OCI-LY7 (cell line): Measurements from ENCODE around the gene IGFBP4. TPM values are rescaled to one million over a fixed set of nuclear protein-coding genes. Genes with fewer than 3 reads are reported as not detected.

Source experiments
- BruUV-seq: library from RNA; stranded (reverse); fragments of 400-500 nt; replicated peaks from 2 replicates; lab custom pipeline; 2021; lab: Mats Ljungman, UMichigan
- CTCF ChIA-PET: fragments of 300-600 bp; sonication (Branson Sonifier 250); formaldehyde crosslinking; loops from one replicate; lab custom pipeline; 2022; ENCODE audit warnings: antibody characterized with exemption; ENCODE audit not compliant: unreplicated experiment; lab: Charles Lee
- POLR2A ChIA-PET: fragments of 300-600 bp; sonication (Branson Sonifier 250); formaldehyde crosslinking; loops from one replicate; lab custom pipeline; 2022; ENCODE audit warnings: antibody characterized with exemption; lab: Charles Lee
- DNase-seq: peaks from one replicate; pipeline ENCODE4 v3.0.0-alpha.2; 2015; ENCODE audit warnings: low spot score
- H2AFZ ChIP-seq: fragments of 200-600 bp; sonication (generic), shearing (Covaris generic); 2 replicates; pipeline ENCODE4 v1.6.1; 2014; ENCODE audit warnings: mild to moderate bottlenecking, antibody characterized with exemption, low read length, moderate library complexity
- H3K27ac ChIP-seq: fragments of 200-600 bp; sonication (generic); 2 replicates; pipeline ENCODE4 v1.5.1; 2014; ENCODE audit warnings: mixed run types, low read depth, mild to moderate bottlenecking, moderate library complexity, low read length, inconsistent platforms; ENCODE audit not compliant: poor library complexity, severe bottlenecking
- H3K36me3 ChIP-seq: fragments of 200-600 bp; sonication (generic); 2 replicates; pipeline ENCODE4 v1.6.1; 2014; ENCODE audit warnings: mild to moderate bottlenecking, antibody characterized with exemption, low read length, moderate library complexity, mixed read lengths; ENCODE audit not compliant: insufficient read depth
- H3K4me1 ChIP-seq: fragments of 200-600 bp; sonication (generic); 2 replicates; pipeline ENCODE4 v1.5.1; 2014; ENCODE audit warnings: mild to moderate bottlenecking, low read length; ENCODE audit not compliant: insufficient read depth, poor library complexity, severe bottlenecking
- H3K4me2 ChIP-seq: fragments of 200-600 bp; sonication (generic); 2 replicates; pipeline ENCODE4 v1.6.1; 2014; ENCODE audit warnings: mild to moderate bottlenecking, low read length
- H3K4me3 ChIP-seq: fragments of 200-600 bp; sonication (generic); 2 replicates; pipeline ENCODE4 v1.5.1; 2014; ENCODE audit warnings: mild to moderate bottlenecking, low read depth, low read length; ENCODE audit not compliant: poor library complexity, severe bottlenecking
- H3K79me2 ChIP-seq: fragments of 200-600 bp; sonication (generic); 2 replicates; pipeline ENCODE4 v1.6.1; 2016; ENCODE audit warnings: low read depth, mild to moderate bottlenecking, low read length, moderate library complexity, mixed read lengths; ENCODE audit not compliant: insufficient read depth
- H3K9me2 ChIP-seq: fragments of 200-600 bp; sonication (generic); 2 replicates; pipeline ENCODE4 v1.6.1; 2016; ENCODE audit warnings: mild to moderate bottlenecking, low read length, mixed read lengths; ENCODE audit not compliant: insufficient read depth
- H3K9me3 ChIP-seq: fragments of 200-600 bp; sonication (generic); 2 replicates; pipeline ENCODE4 v1.6.1; 2014; ENCODE audit warnings: mild to moderate bottlenecking, mixed run types, low read length, mixed read lengths
- H4K20me1 ChIP-seq: fragments of 200-600 bp; sonication (generic); 2 replicates; pipeline ENCODE4 v1.6.1; 2014; ENCODE audit warnings: mild to moderate bottlenecking, antibody characterized with exemption, low read length, moderate library complexity, mixed read lengths; ENCODE audit not compliant: insufficient read depth
- CTCF ChIP-seq: fragments of 200-600 bp; sonication (generic); conservative IDR thresholded peaks from 2 replicates; pipeline ENCODE4 v1.5.1; 2014; ENCODE audit warnings: mild to moderate bottlenecking, antibody characterized with exemption, low read length, moderate library complexity, mixed read lengths
- EZH2phosphoT487 ChIP-seq: fragments of 200-600 bp; sonication (generic); IDR thresholded peaks from 2 replicates; pipeline ENCODE4 v1.6.1; 2018; ENCODE audit warnings: low read depth, borderline replicate concordance, mild to moderate bottlenecking, mixed run types, antibody characterized with exemption, low read length, moderate library complexity, mixed read lengths
- intact Hi-C: fragments of 100-400 bp; cut with micrococcal nuclease; formaldehyde crosslinking; loops from one replicate; pipeline ENCODE4 v1.10.0; 2022; ENCODE audit not compliant: unreplicated experiment
- total RNA-seq, 2 experiments: library from RNA; depleted of rRNA in 1 of 2; stranded (reverse); fragments of >200 nt in 1 of 2; shearing (Covaris generic) in 1 of 2; gene quantifications; 2 replicates each; pipeline ENCODE4 v1.2.3, GENCODE V29; 2014 to 2022

Gene IGFBP4
- total RNA-seq, 2 experiments from 2014 or later = not detected

- Histone ChIP-seq H3K27ac (no peak overlapping the region), H3K36me3 (no peaks in the 10 kb centered on the region), H3K4me1 (no peaks in the 10 kb centered on the region), H4K20me1 (no peaks in the 10 kb centered on the region), H2AFZ (no peak overlapping the region), H3K4me3 (no peak overlapping the region), H3K4me2 (no peak overlapping the region), H3K9me3 (no peaks in the 10 kb centered on the region), H3K79me2 (no peaks in the 10 kb centered on the region), H3K9me2 (no peaks in the 10 kb centered on the region)
- TF ChIP-seq CTCF = no peak
- TF ChIP-seq EZH2phosphoT487 = no peak
- POLR2A ChIA-PET = interaction anchor here (0.6 kb wide), 1 partner anchor 27 kb away, joined by 3 read pairs; no protein-coding TSS in a partner anchor
- DNase-seq = no peak
- CTCF ChIA-PET = no interaction called here
- intact Hi-C loops = no loop called here
- BruUV-seq = no TSS peak
Observed at GRCh38 chr17:40462343-40463121, 19.3 kb downstream of the IGFBP4 start.

GRCh38 chr17:40463122-40463550 is 19.9 kb downstream of the IGFBP4 start:
- H2AFZ ChIP-seq = no peak overlapping the region
- TF ChIP-seq CTCF (no peak), EZH2phosphoT487 (no peak)
- H3K4me2 ChIP-seq = no peak overlapping the region
- no peak overlapping the region for H3K4me3 ChIP-seq
- no peaks in the 10 kb centered on the region for H4K20me1 ChIP-seq
- H3K27ac ChIP-seq = no peak overlapping the region
- ChIA-PET POLR2A (interaction anchor here (0.6 kb wide), 1 partner anchor 27 kb away, joined by 3 read pairs; no protein-coding TSS in a partner anchor), CTCF (no interaction called here)
- BruUV-seq = no TSS peak
- no peaks in the 10 kb centered on the region for H3K79me2 ChIP-seq
- intact Hi-C loops = no loop called here
- H3K36me3 ChIP-seq = no peaks in the 10 kb centered on the region
- H3K4me1 ChIP-seq = no peaks in the 10 kb centered on the region
- H3K9me2 ChIP-seq = no peaks in the 10 kb centered on the region
- H3K9me3 ChIP-seq = no peaks in the 10 kb centered on the region
- DNase-seq = no peak

GRCh38 chr17:40464392-40464855 is 21.2 kb downstream of the IGFBP4 start:
- BruUV-seq = no TSS peak
- intact Hi-C loops = no loop called here

More at GRCh38 chr17:40464392-40464855, 21.2 kb downstream of the IGFBP4 start:
- TF ChIP-seq EZH2phosphoT487 (no peak), CTCF (no peak)
- H3K79me2 ChIP-seq = no peaks in the 10 kb centered on the region
- H3K9me2 ChIP-seq = no peaks in the 10 kb centered on the region
- H3K36me3 ChIP-seq = no peaks in the 10 kb centered on the region
- H3K4me3 ChIP-seq = no peak overlapping the region
- H4K20me1 ChIP-seq = no peaks in the 10 kb centered on the region
- H3K27ac ChIP-seq = no peak overlapping the region
- POLR2A ChIA-PET = no interaction called here
- no peak for DNase-seq
- H3K4me2 ChIP-seq = no peak overlapping the region
- no peaks in the 10 kb centered on the region for H3K4me1 ChIP-seq
- H2AFZ ChIP-seq = no peak overlapping the region
- no peaks in the 10 kb centered on the region for H3K9me3 ChIP-seq
- CTCF ChIA-PET = no interaction called here
